ENCODE measurements around the gene IKBIP.

DNA sequence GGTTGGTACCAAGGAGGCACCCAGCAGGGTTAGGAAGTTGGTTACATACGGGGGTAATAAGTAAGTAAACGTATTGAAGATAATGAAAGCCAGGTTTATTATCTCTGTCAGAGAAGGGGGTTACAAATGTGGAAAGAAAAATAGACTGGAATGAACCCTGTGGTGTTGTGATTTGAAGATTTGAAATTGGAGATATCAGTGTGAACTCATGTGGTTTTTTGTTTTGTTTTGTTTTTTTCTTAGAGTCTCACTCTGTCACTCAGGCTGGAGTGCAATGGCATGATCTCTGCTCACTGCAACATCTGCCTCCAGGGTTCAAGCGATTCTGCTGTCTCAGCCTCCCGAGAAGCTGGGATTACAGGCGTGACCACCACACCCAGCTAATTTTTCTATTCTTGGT is 65.2 kb downstream of the IKBIP start:
- no peak for TF ChIP-seq RCOR1 (IDR thresholded peaks at IDR 0.05; ENCODE audit: low read depth, low read length)
- TF ChIP-seq FOSL2 (IDR thresholded peaks at IDR 0.05): no peak
- TF ChIP-seq FOSL2 (CRISPR knock-in tag; IDR thresholded peaks at IDR 0.05): no peak
- TF ChIP-seq, protein P1, sequence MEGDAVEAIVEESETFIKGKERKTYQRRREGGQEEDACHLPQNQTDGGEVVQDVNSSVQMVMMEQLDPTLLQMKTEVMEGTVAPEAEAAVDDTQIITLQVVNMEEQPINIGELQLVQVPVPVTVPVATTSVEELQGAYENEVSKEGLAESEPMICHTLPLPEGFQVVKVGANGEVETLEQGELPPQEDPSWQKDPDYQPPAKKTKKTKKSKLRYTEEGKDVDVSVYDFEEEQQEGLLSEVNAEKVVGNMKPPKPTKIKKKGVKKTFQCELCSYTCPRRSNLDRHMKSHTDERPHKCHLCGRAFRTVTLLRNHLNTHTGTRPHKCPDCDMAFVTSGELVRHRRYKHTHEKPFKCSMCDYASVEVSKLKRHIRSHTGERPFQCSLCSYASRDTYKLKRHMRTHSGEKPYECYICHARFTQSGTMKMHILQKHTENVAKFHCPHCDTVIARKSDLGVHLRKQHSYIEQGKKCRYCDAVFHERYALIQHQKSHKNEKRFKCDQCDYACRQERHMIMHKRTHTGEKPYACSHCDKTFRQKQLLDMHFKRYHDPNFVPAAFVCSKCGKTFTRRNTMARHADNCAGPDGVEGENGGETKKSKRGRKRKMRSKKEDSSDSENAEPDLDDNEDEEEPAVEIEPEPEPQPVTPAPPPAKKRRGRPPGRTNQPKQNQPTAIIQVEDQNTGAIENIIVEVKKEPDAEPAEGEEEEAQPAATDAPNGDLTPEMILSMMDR (IDR thresholded peaks at IDR 0.05): no peak
- TF ChIP-seq EP300 (IDR thresholded peaks at IDR 0.05): no peak
